Activated naive CD4-positive, alpha-beta T cell treated with anti-CD3 and anti-CD28 coated beads for 36 hours (primary cell): ENCODE measurements around the gene TNFAIP8L3. TPM values are rescaled to one million over a fixed set of nuclear protein-coding genes. Genes with fewer than 3 reads are reported as not detected.
"Not testable (repeated sequence)": the region's sequence is repeated elsewhere in the genome, so short reads cannot be mapped to it uniquely, and the experiment has no call there.

Experiments
- CTCF ChIA-PET: fragments of 350-600 bp; sonication (Branson Sonifier 250); formaldehyde crosslinking; loops from one replicate; lab custom pipeline; 2021; ENCODE audit warnings: antibody characterized with exemption; lab: Charles Lee
- DNase-seq: peaks from one replicate; pipeline ENCODE4 v3.0.0-alpha.2; 2020
- H3K27ac Mint-ChIP-seq: one replicate; pipeline ENCODE4 v1.8.0; 2021; ENCODE audit warnings: mild to moderate bottlenecking, mixed read lengths
- H3K27me3 Mint-ChIP-seq: one replicate; pipeline ENCODE4 v1.8.0; 2021; ENCODE audit warnings: low read depth, mixed read lengths
- H3K36me3 Mint-ChIP-seq: one replicate; pipeline ENCODE4 v1.8.0; 2021; ENCODE audit warnings: low read depth, mixed read lengths
- H3K4me1 Mint-ChIP-seq: one replicate; pipeline ENCODE4 v1.8.0; 2021; ENCODE audit warnings: low read depth, mixed read lengths
- H3K4me3 Mint-ChIP-seq: one replicate; pipeline ENCODE4 v1.8.0; 2021; ENCODE audit warnings: mild to moderate bottlenecking, moderate library complexity, mixed read lengths
- H3K9me3 Mint-ChIP-seq: one replicate; pipeline ENCODE4 v1.8.0; 2021; ENCODE audit warnings: mixed read lengths
- intact Hi-C: fragments of 100-400 bp; cut with micrococcal nuclease; formaldehyde crosslinking; loops from one replicate; pipeline ENCODE4 v1.15.1; 2023
- total RNA-seq, 2 experiments: library from RNA; stranded (reverse); gene quantifications; one replicate each; pipeline ENCODE4 v1.2.3, GENCODE V29; 2021

TNFAIP8L3 gene
- total RNA-seq: not detected

GRCh38 chr15:51094606-51095569, at the start of gene TNFAIP8L3:
TNFAIP8L3 (minus strand) TSS chr15:51094906; CDS start chr15:51094595, 311 bp downstream.
- CTCF ChIA-PET: no interaction called here
- peak within 1 kb of the TSS; percentile 61 for H3K4me3 Mint-ChIP-seq
- no peak within 1 kb of the TSS for H3K27ac Mint-ChIP-seq
- intact Hi-C loops: loop anchor here (2.0 kb wide), 1 partner anchor 18 kb away; no protein-coding TSS in a partner anchor
- no peak for DNase-seq
- H3K4me1 Mint-ChIP-seq: peaks cover 4% of the 10 kb centered on the region
- peaks cover 71% of the 10 kb centered on the region for H3K27me3 Mint-ChIP-seq
- H3K9me3 Mint-ChIP-seq: no peaks in the 10 kb centered on the region
- no peaks in the 10 kb centered on the region for H3K36me3 Mint-ChIP-seq

- no peak overlapping the region for H3K4me3 Mint-ChIP-seq
- intact Hi-C loops: no loop called here
- H3K4me1 Mint-ChIP-seq: no peaks in the 10 kb centered on the region
- DNase-seq: no peak
- H3K27ac Mint-ChIP-seq: no peak overlapping the region
- CTCF ChIA-PET: no interaction called here
- peaks cover 11% of the 10 kb centered on the region for H3K27me3 Mint-ChIP-seq
- peaks cover 5% of the 10 kb centered on the region for H3K9me3 Mint-ChIP-seq
- no peaks in the 10 kb centered on the region for H3K36me3 Mint-ChIP-seq
Observed at GRCh38 chr15:51144021-51144532, 49.4 kb upstream of the TNFAIP8L3 start.

GRCh38 chr15:51140347-51140746, 45.6 kb upstream of the TNFAIP8L3 start:
- H3K36me3 Mint-ChIP-seq, H3K4me3 Mint-ChIP-seq, H3K4me1 Mint-ChIP-seq, CTCF ChIA-PET, H3K27ac Mint-ChIP-seq, H3K9me3 Mint-ChIP-seq, intact Hi-C loops, DNase-seq: not testable (repeated sequence)
- H3K27me3 Mint-ChIP-seq: peaks cover 10% of the 10 kb centered on the region

GRCh38 chr15:51139091-51139490, 44.4 kb upstream of the TNFAIP8L3 start:
- CTCF ChIA-PET: interaction anchor here (0.6 kb wide), 1 partner anchor 1118 kb away, joined by 6 read pairs; no protein-coding TSS in a partner anchor
- no peaks in the 10 kb centered on the region for H3K4me1 Mint-ChIP-seq

GRCh38 chr15:51137880-51138430, 43.2 kb upstream of the TNFAIP8L3 start:
- peaks cover 5% of the 10 kb centered on the region for H3K9me3 Mint-ChIP-seq
- peaks cover 8% of the 10 kb centered on the region for H3K27me3 Mint-ChIP-seq
- no peaks in the 10 kb centered on the region for H3K4me1 Mint-ChIP-seq
- no peaks in the 10 kb centered on the region for H3K36me3 Mint-ChIP-seq
- no peak overlapping the region for H3K27ac Mint-ChIP-seq
- no peak for DNase-seq
- intact Hi-C loops: no loop called here
- H3K4me3 Mint-ChIP-seq: no peak overlapping the region
- CTCF ChIA-PET: interaction anchor here (0.5 to 1.6 kb wide), 2 partner anchors 25 to 534 kb away, joined by 4 to 5 read pairs; no protein-coding TSS in a partner anchor

More at GRCh38 chr15:51139091-51139490, 44.4 kb upstream of the TNFAIP8L3 start:
- no peak for DNase-seq
- no peaks in the 10 kb centered on the region for H3K36me3 Mint-ChIP-seq
- no peak overlapping the region for H3K27ac Mint-ChIP-seq
- intact Hi-C loops: no loop called here
- H3K4me3 Mint-ChIP-seq: no peak overlapping the region
- H3K9me3 Mint-ChIP-seq: peaks cover 5% of the 10 kb centered on the region
- peaks cover 8% of the 10 kb centered on the region for H3K27me3 Mint-ChIP-seq

GRCh38 chr15:51137024-51137423, 42.3 kb upstream of the TNFAIP8L3 start:
- CTCF ChIA-PET: interaction anchor here (1.6 kb wide), 1 partner anchor 26 kb away, joined by 5 read pairs; no protein-coding TSS in a partner anchor
- no peaks in the 10 kb centered on the region for H3K4me1 Mint-ChIP-seq
- peaks cover 5% of the 10 kb centered on the region for H3K9me3 Mint-ChIP-seq
- no peak overlapping the region for H3K4me3 Mint-ChIP-seq
- no peaks in the 10 kb centered on the region for H3K36me3 Mint-ChIP-seq
- H3K27me3 Mint-ChIP-seq: peaks cover 8% of the 10 kb centered on the region
- H3K27ac Mint-ChIP-seq: no peak overlapping the region
- intact Hi-C loops: no loop called here
- no peak for DNase-seq

- CTCF ChIA-PET: no interaction called here
- Mint-ChIP-seq H3K27me3 (peaks cover 7% of the 10 kb centered on the region), H3K36me3 (no peaks in the 10 kb centered on the region), H3K4me3 (no peak overlapping the region), H3K4me1 (no peaks in the 10 kb centered on the region), H3K27ac (no peak overlapping the region), H3K9me3 (peaks cover 3% of the 10 kb centered on the region)
- intact Hi-C loops: no loop called here
- DNase-seq: no peak
Observed at GRCh38 chr15:51135276-51135675, 40.6 kb upstream of the TNFAIP8L3 start.

- Mint-ChIP-seq H3K36me3 (no peaks in the 10 kb centered on the region), H3K27ac (no peak overlapping the region)
- CTCF ChIA-PET: no interaction called here
Observed at GRCh38 chr15:51134416-51135199, 39.9 kb upstream of the TNFAIP8L3 start.

GRCh38 chr15:51133140-51133765, 38.5 kb upstream of the TNFAIP8L3 start:
- CTCF ChIA-PET: interaction anchor here (0.6 to 1.6 kb wide), 5 partner anchors 12 to 59 kb away, joined by 3 to 7 read pairs (median 4); no protein-coding TSS in a partner anchor

More at GRCh38 chr15:51134416-51135199, 39.9 kb upstream of the TNFAIP8L3 start:
- Mint-ChIP-seq H3K27me3 (peaks cover 7% of the 10 kb centered on the region), H3K4me1 (no peaks in the 10 kb centered on the region), H3K9me3 (peaks cover 2% of the 10 kb centered on the region), H3K4me3 (no peak overlapping the region)
- DNase-seq: no peak
- intact Hi-C loops: no loop called here

GRCh38 chr15:51132384-51133139, 37.9 kb upstream of the TNFAIP8L3 start:
- Mint-ChIP-seq H3K9me3 (no peaks in the 10 kb centered on the region), H3K27ac (no peak overlapping the region), H3K4me3 (no peak overlapping the region), H3K27me3 (peaks cover 8% of the 10 kb centered on the region), H3K4me1 (no peaks in the 10 kb centered on the region), H3K36me3 (no peaks in the 10 kb centered on the region)
- CTCF ChIA-PET: interaction anchor here (0.8 to 1.6 kb wide), 4 partner anchors 13 to 60 kb away, joined by 3 to 7 read pairs (median 4); no protein-coding TSS in a partner anchor
- intact Hi-C loops: no loop called here
- peak; percentile 22 for DNase-seq

More at GRCh38 chr15:51133140-51133765, 38.5 kb upstream of the TNFAIP8L3 start:
- DNase-seq: no peak
- no peaks in the 10 kb centered on the region for H3K9me3 Mint-ChIP-seq
- H3K4me1 Mint-ChIP-seq: no peaks in the 10 kb centered on the region
- H3K36me3 Mint-ChIP-seq: no peaks in the 10 kb centered on the region
- H3K4me3 Mint-ChIP-seq: no peak overlapping the region
- no peak overlapping the region for H3K27ac Mint-ChIP-seq
- intact Hi-C loops: no loop called here
- H3K27me3 Mint-ChIP-seq: peaks cover 7% of the 10 kb centered on the region
